A673 (cell line): ENCODE results near the gene NKX2-3.

Source experiments
- EZH2 ChIP-seq: fragments of 200-600 bp; sonication (generic); IDR thresholded peaks from 2 replicates; pipeline ENCODE4 v1.6.1; 2017; ENCODE audit warnings: borderline replicate concordance, low read depth, mild to moderate bottlenecking, mixed read lengths, antibody characterized with exemption, low read length; ENCODE audit not compliant: poor library complexity, severe bottlenecking
- TF ChIP-seq, protein P1 (sequence below): fragments of 300-800, 200-600 bp; sonication (generic); conservative IDR thresholded peaks from 2 replicates; pipeline ENCODE4 v1.5.1; 2017; ENCODE audit warnings: low read depth, mild to moderate bottlenecking, antibody characterized with exemption, low read length, moderate library complexity, mixed read lengths

- TF ChIP-seq, protein P1, sequence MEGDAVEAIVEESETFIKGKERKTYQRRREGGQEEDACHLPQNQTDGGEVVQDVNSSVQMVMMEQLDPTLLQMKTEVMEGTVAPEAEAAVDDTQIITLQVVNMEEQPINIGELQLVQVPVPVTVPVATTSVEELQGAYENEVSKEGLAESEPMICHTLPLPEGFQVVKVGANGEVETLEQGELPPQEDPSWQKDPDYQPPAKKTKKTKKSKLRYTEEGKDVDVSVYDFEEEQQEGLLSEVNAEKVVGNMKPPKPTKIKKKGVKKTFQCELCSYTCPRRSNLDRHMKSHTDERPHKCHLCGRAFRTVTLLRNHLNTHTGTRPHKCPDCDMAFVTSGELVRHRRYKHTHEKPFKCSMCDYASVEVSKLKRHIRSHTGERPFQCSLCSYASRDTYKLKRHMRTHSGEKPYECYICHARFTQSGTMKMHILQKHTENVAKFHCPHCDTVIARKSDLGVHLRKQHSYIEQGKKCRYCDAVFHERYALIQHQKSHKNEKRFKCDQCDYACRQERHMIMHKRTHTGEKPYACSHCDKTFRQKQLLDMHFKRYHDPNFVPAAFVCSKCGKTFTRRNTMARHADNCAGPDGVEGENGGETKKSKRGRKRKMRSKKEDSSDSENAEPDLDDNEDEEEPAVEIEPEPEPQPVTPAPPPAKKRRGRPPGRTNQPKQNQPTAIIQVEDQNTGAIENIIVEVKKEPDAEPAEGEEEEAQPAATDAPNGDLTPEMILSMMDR: no peak
- peak; percentile 70 for TF ChIP-seq EZH2
Measured at GRCh38 chr10:99536338-99537085, 3.8 kb downstream of the NKX2-3 start.
